Naive thymus-derived CD4-positive, alpha-beta T cell (primary cell): Measurements from ENCODE around the gene IMMT. TPM values are rescaled to one million over a fixed set of nuclear protein-coding genes. Genes with fewer than 3 reads are reported as not detected.

Experiments used
- ATAC-seq: fragments of 150-1000 bp; cut with Tn5 transposase; 2 replicates; pipeline ENCODE4 v1.10.0; 2021; ENCODE audit warnings: mild to moderate bottlenecking, moderate library complexity
- CTCF ChIA-PET: fragments of 350-600 bp; sonication (Branson Sonifier 250); formaldehyde crosslinking; loops from one replicate; lab custom pipeline; 2021; ENCODE audit warnings: antibody characterized with exemption; lab: Charles Lee
- POLR2A ChIA-PET: fragments of 350-600 bp; sonication (Branson Sonifier 250); formaldehyde crosslinking; loops from one replicate; lab custom pipeline; 2021; ENCODE audit warnings: antibody characterized with exemption, inconsistent platforms; lab: Charles Lee
- DNase-seq, 9 donors: peaks; one replicate each; pipeline versions ENCODE4 v3.0.0 to v3.0.0-alpha.2; 2020 to 2022; ENCODE audit warnings: mixed read lengths in 1 of 9
- H3K27ac ChIP-seq: one replicate; pipeline ENCODE4 v1.7.0; 2013; ENCODE audit warnings: mild to moderate bottlenecking, low read depth, low read length, moderate library complexity
- H3K27me3 ChIP-seq, 2 donors: one replicate each; pipeline ENCODE4 v1.7.0; 2013; ENCODE audit warnings: low read length in 2 of 2, mild to moderate bottlenecking in 2 of 2, moderate library complexity in 2 of 2; ENCODE audit not compliant: control insufficient read depth in 2 of 2, insufficient read depth in 2 of 2
- H3K36me3 ChIP-seq, 3 experiments: 1 replicate in 2 of 3; 2 replicates in 1 of 3; pipeline ENCODE4 v1.7.0; 2013; ENCODE audit warnings: low read length in 3 of 3, mild to moderate bottlenecking in 3 of 3, moderate library complexity in 1 of 3; ENCODE audit not compliant: insufficient read depth in 3 of 3, control insufficient read depth in 2 of 3
- H3K4me1 ChIP-seq, 2 donors: one replicate each; pipeline ENCODE4 v1.7.0; 2013; ENCODE audit warnings: low read length in 2 of 2, mild to moderate bottlenecking in 2 of 2, moderate library complexity in 1 of 2; ENCODE audit not compliant: control insufficient read depth in 2 of 2, insufficient read depth in 2 of 2
- H3K4me3 ChIP-seq: 2 replicates; pipeline ENCODE4 v1.7.0; 2013; ENCODE audit warnings: mild to moderate bottlenecking, low read length
- H3K9me3 ChIP-seq, 3 experiments: 1 replicate in 2 of 3; 2 replicates in 1 of 3; pipeline ENCODE4 v1.7.0; 2013; ENCODE audit warnings: low read length in 3 of 3; ENCODE audit not compliant: control insufficient read depth in 2 of 3
- H3K27ac Mint-ChIP-seq, 9 donors: one replicate each; pipeline ENCODE4 v1.8.0; 2020 to 2022; ENCODE audit warnings: mixed read lengths in 9 of 9, mild to moderate bottlenecking in 8 of 9, moderate library complexity in 5 of 9, inconsistent platforms in 2 of 9
- H3K27me3 Mint-ChIP-seq, 5 donors: one replicate each; pipeline ENCODE4 v1.8.0; 2021 to 2022; ENCODE audit warnings: mixed read lengths in 5 of 5, mild to moderate bottlenecking in 1 of 5
- H3K36me3 Mint-ChIP-seq, 5 donors: one replicate each; pipeline ENCODE4 v1.8.0; 2020 to 2022; ENCODE audit warnings: mixed read lengths in 5 of 5, mild to moderate bottlenecking in 3 of 5, inconsistent platforms in 1 of 5
- H3K4me1 Mint-ChIP-seq, 7 donors: one replicate each; pipeline ENCODE4 v1.8.0; 2020 to 2022; ENCODE audit warnings: mixed read lengths in 7 of 7, mild to moderate bottlenecking in 3 of 7, inconsistent platforms in 1 of 7
- H3K4me3 Mint-ChIP-seq, 10 donors: one replicate each; pipeline ENCODE4 v1.8.0; 2020 to 2022; ENCODE audit warnings: mild to moderate bottlenecking in 10 of 10, mixed read lengths in 10 of 10, moderate library complexity in 6 of 10, inconsistent platforms in 2 of 10
- H3K9me3 Mint-ChIP-seq, 11 donors: one replicate each; pipeline ENCODE4 v1.8.0; 2020 to 2022; ENCODE audit warnings: mixed read lengths in 11 of 11, mild to moderate bottlenecking in 4 of 11, inconsistent platforms in 1 of 11, moderate library complexity in 1 of 11
- intact Hi-C, 2 donors: fragments of 100-400 bp; cut with micrococcal nuclease; formaldehyde crosslinking; loops; one replicate each; pipeline ENCODE4 v1.15.1; 2023
- microRNA-seq: library from miRNA; unstranded; fragments of <30 nt; microRNA quantifications from one replicate; pipeline ENCODE4 v1.2.0, GENCODE V29; 2022; ENCODE audit warnings: borderline microRNAs expressed
- polyA plus RNA-seq, 2 donors: library from polyadenylated mRNA; unstranded; fragments of 300-500 nt; fragmentation: Illumina TruSeq; gene quantifications; one replicate each; pipeline ENCODE4 v1.2.3, GENCODE V29; 2021
- total RNA-seq, 6 experiments: library from RNA in 5 of 6; stranded (reverse) in 5 of 6; gene quantifications; 1 replicate in 5 of 6; 2 replicates in 1 of 6; pipeline ENCODE4 v1.2.3 and lab custom pipeline; 2021 to 2026

The IMMT gene
- total and polyA plus RNA-seq, 7 experiments from 2014 or later = 59.2 to 164 (median 77.0) TPM

DNA sequence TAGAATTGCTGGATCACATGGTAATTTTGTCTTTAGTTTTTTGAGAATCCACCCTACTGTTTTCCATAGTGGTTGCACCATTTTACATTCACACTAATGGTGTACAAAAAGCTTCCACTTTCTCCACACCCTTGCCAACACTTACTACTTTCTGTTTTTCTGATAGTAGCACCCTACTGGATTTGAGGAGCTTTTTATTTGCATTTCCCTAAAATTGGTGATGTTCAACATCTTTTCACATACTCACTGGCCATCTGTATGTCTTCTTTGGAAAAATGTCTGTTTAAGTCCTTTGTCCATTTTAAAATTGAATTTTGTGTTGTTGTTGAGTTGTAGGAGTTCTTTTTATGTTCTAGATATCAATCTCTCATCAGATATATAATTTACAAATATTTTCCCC is 93.1 kb downstream of the IMMT start:
- POLR2A ChIA-PET = interaction anchor here (0.5 kb wide), 1 partner anchor 18 kb away, joined by 3 read pairs; no protein-coding TSS in a partner anchor
- peaks cover 12 to 18% of the 10 kb centered on the region in 2 donors for H3K4me1 ChIP-seq
- H3K36me3 ChIP-seq = peaks cover 0 to 31% (median 5%) of the 10 kb centered on the region in 3 experiments
- H3K36me3 Mint-ChIP-seq = peaks cover 5 to 36% (median 23%) of the 10 kb centered on the region in 5 donors
- no peaks in the 10 kb centered on the region for H3K27me3 Mint-ChIP-seq
- CTCF ChIA-PET = no interaction called here
- intact Hi-C loops = loop anchor here in 1 of 2 donors (10.0 kb wide), 1 partner anchor 487 kb away; the partner anchor contains the start of genes C2orf68 and USP39
- peaks cover 0 to 3% (median 0%) of the 10 kb centered on the region in 11 donors for H3K9me3 Mint-ChIP-seq
- ATAC-seq = no peak
- no peak for DNase-seq
- H3K4me1 Mint-ChIP-seq = peaks cover 29 to 59% (median 51%) of the 10 kb centered on the region in 7 donors
- H3K27ac ChIP-seq = no peak overlapping the region
- no peak overlapping the region for H3K27ac Mint-ChIP-seq
- H3K4me3 ChIP-seq = no peak overlapping the region
- no peak overlapping the region for H3K4me3 Mint-ChIP-seq
- no peaks in the 10 kb centered on the region for H3K9me3 ChIP-seq
- no peaks in the 10 kb centered on the region for H3K27me3 ChIP-seq

- H3K4me3 ChIP-seq = no peak overlapping the region
- H3K27me3 ChIP-seq = no peaks in the 10 kb centered on the region
- no peaks in the 10 kb centered on the region for H3K9me3 ChIP-seq
- H3K27ac Mint-ChIP-seq = no peak overlapping the region
- peaks cover 2 to 27% (median 21%) of the 10 kb centered on the region in 7 donors for H3K4me1 Mint-ChIP-seq
- no peaks in the 10 kb centered on the region for H3K27me3 Mint-ChIP-seq
- H3K4me1 ChIP-seq = no peaks in the 10 kb centered on the region
- no peak overlapping the region for H3K27ac ChIP-seq
- peaks cover 0 to 49% (median 5%) of the 10 kb centered on the region in 3 experiments for H3K36me3 ChIP-seq
- ChIA-PET CTCF (interaction anchor here (0.6 to 0.7 kb wide), 2 partner anchors 18 to 205 kb away, joined by 3 to 7 read pairs; no protein-coding TSS in a partner anchor), POLR2A (interaction anchor here (1.2 kb wide), 1 partner anchor 8 kb away, joined by 3 read pairs; the partner anchor contains the start of gene PTCD3)
- DNase-seq (no peak), ATAC-seq (no peak)
- H3K4me3 Mint-ChIP-seq = no peak overlapping the region
- H3K36me3 Mint-ChIP-seq = peaks cover 16 to 49% (median 36%) of the 10 kb centered on the region in 5 donors
- intact Hi-C loops = no loop called here
- peaks cover 0 to 3% (median 0%) of the 10 kb centered on the region in 11 donors for H3K9me3 Mint-ChIP-seq
Measured at GRCh38 chr2:86097913-86098312, 97.3 kb downstream of the IMMT start.

DNA sequence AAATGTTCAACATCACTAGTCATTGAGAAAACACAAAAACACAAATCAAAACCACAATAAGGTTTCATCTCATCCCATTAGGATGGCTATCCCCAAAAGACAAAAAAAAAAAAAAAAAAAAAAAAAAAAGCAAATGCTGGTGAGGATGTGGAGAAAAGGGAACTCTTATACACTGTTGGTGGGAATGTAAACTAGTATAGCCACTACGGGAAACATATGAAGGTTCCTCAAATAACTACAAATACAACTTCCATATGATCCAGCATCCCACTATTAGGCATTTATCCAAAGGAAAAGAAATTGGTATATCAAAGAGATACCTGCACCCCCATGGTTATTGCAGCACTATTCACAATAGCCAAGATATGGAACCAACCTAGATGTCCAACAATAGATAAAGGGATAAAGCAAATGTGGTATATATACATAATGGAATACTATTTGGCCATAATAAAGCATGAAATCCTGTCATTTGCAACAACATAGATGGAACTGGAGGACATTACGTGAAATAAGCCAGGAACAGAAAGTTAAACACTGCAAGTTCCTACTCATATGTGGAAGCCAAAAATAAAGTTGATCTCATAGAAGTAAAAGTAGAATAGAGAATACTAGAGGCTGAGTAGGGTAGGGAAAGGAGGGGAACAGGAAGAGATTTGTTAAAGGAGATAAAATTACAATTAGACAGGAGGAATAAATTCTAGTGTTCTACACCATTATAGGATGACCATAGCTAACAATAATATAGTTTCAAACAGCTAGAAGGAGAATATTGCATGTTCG is 98.0 kb downstream of the IMMT start:
- Mint-ChIP-seq H3K4me3 (no peak overlapping the region), H3K4me1 (peaks cover 2 to 21% (median 15%) of the 10 kb centered on the region in 7 donors), H3K27me3 (no peaks in the 10 kb centered on the region), H3K27ac (no peak overlapping the region), H3K36me3 (peaks cover 16 to 43% (median 30%) of the 10 kb centered on the region in 5 donors), H3K9me3 (peaks cover 0 to 3% (median 0%) of the 10 kb centered on the region in 11 donors)
- no peak for DNase-seq
- ChIA-PET POLR2A (interaction anchor here (1.2 kb wide), 1 partner anchor 9 kb away, joined by 3 read pairs; the partner anchor contains the start of gene PTCD3), CTCF (no interaction called here)
- ATAC-seq = no peak
- peaks cover 0 to 51% (median 5%) of the 10 kb centered on the region in 3 experiments for H3K36me3 ChIP-seq
- intact Hi-C loops = no loop called here
- no peaks in the 10 kb centered on the region for H3K27me3 ChIP-seq
- no peaks in the 10 kb centered on the region for H3K4me1 ChIP-seq
- no peak overlapping the region for H3K27ac ChIP-seq
- H3K9me3 ChIP-seq = no peaks in the 10 kb centered on the region
- no peak overlapping the region for H3K4me3 ChIP-seq

DNA sequence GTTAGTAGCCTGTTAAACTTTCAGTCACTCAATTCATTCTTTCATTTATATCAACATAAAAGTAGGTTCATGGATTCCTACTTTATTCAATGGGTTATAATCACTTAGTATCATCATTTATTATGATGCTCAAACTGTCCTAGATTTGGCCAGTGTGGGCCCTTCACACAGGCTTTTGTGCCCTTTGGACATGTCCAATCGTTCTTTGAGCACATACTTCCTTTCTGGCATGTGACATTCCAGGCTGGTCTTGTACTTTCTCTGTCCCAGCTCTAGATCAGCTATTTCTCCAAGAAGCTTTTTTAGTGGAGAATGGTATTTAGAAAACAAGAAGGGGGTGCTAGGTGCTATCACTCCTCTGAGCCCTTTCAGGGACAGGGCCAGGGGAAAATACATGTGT is 101.0 kb downstream of the IMMT start:
- Histone ChIP-seq H3K4me3 (no peak overlapping the region), H3K27ac (no peak overlapping the region), H3K36me3 (peaks cover 0 to 63% (median 6%) of the 10 kb centered on the region in 3 experiments), H3K9me3 (no peaks in the 10 kb centered on the region), H3K4me1 (no peaks in the 10 kb centered on the region), H3K27me3 (no peaks in the 10 kb centered on the region)
- Mint-ChIP-seq H3K9me3 (peaks cover 0 to 1% (median 0%) of the 10 kb centered on the region in 11 donors), H3K27me3 (no peaks in the 10 kb centered on the region), H3K36me3 (peaks cover 16 to 45% (median 30%) of the 10 kb centered on the region in 5 donors), H3K4me3 (no peak overlapping the region), H3K4me1 (peaks cover 0 to 13% (median 6%) of the 10 kb centered on the region in 7 donors), H3K27ac (no peak overlapping the region)
- no peak for DNase-seq
- ChIA-PET POLR2A (no interaction called here), CTCF (no interaction called here)
- intact Hi-C loops = no loop called here
- ATAC-seq = no peak

Small RNA genes within 50 kb of the gene (microRNA-seq; reads per million reads assigned to microRNA genes)
- not detected for gene MIR4779

Other genes starting within 250 kb of the IMMT start
- gene POLR1A, start 89.6 kb downstream of the IMMT start, total RNA-seq = 10 to 100 TPM; 18.8 to 44.4 (median 21.7) TPM
- 1 to 10 TPM; 2.9 to 5.1 TPM for gene POLR1A, start 89.6 kb downstream of the IMMT start, polyA plus RNA-seq
- 100 to 1,000 TPM; 109 to 207 (median 163) TPM for gene PTCD3, start 89.2 kb downstream of the IMMT start, total RNA-seq
- gene PTCD3, start 89.2 kb downstream of the IMMT start, polyA plus RNA-seq = 10 to 100 TPM; 47.5 to 49.5 TPM
- 10 to 100 TPM in 4 of 5 experiments, 1 to 10 TPM in 1; 9.7 to 49.2 (median 26.5) TPM for gene MRPL35, start 4.0 kb upstream of the IMMT start, total RNA-seq
- gene MRPL35, start 4.0 kb upstream of the IMMT start, polyA plus RNA-seq = 10 to 100 TPM; 29.0 to 38.2 TPM
- under 1 TPM; 0.22 to 0.45 (median 0.29) TPM for gene REEP1, start 142.2 kb upstream of the IMMT start, total RNA-seq
- under 1 TPM; 0.05 to 0.41 TPM for gene REEP1, start 142.2 kb upstream of the IMMT start, polyA plus RNA-seq
- 100 to 1,000 TPM; 132 to 191 (median 169) TPM for gene KDM3A, start 245.9 kb upstream of the IMMT start, total RNA-seq
- gene KDM3A, start 245.9 kb upstream of the IMMT start, polyA plus RNA-seq = 10 to 100 TPM; 17.7 to 50.7 TPM